HT-29 (cell line): Measurements from ENCODE around the gene FOXL1. TPM values are rescaled to one million over a fixed set of nuclear protein-coding genes. Genes with fewer than 3 reads are reported as not detected.
"Not testable (repeated sequence)": the region's sequence is repeated elsewhere in the genome, so short reads cannot be mapped to it uniquely, and the experiment has no call there.

ENCODE experiments used
- DNase-seq: peaks from one replicate; pipeline ENCODE4 v3.0.0-alpha.2; 2015; ENCODE audit warnings: low spot score
- total RNA-seq: library from RNA; depleted of rRNA; stranded (reverse); fragments of >200 nt; shearing (Covaris generic); gene quantifications from 2 replicates; pipeline ENCODE4 v1.2.3, GENCODE V29; 2014

The FOXL1 gene
- total RNA-seq, 1 experiment from 2014 or later, result 2.6 TPM

GRCh38 chr16:86580791-86581170 lies 2.4 kb downstream of the FOXL1 start:
- DNase-seq, result no peak

GRCh38 chr16:86581458-86581857 lies 3.1 kb downstream of the FOXL1 start:
- DNase-seq, result no peak

- no peak for DNase-seq
Measured at GRCh38 chr16:86584071-86584685, 5.8 kb downstream of the FOXL1 start.

- DNase-seq, result no peak
Measured at GRCh38 chr16:86584726-86585721, 6.7 kb downstream of the FOXL1 start.

GRCh38 chr16:86585821-86586611 lies 7.7 kb downstream of the FOXL1 start:
- DNase-seq, result no peak

- DNase-seq, result no peak
Measured at GRCh38 chr16:86587487-86587886, 9.1 kb downstream of the FOXL1 start.

- DNase-seq, result not testable (repeated sequence)
Measured at GRCh38 chr16:86587955-86588354, 9.6 kb downstream of the FOXL1 start.

GRCh38 chr16:86590501-86591144 lies 12.3 kb downstream of the FOXL1 start:
- DNase-seq, result no peak

GRCh38 chr16:86591270-86591669 lies 12.9 kb downstream of the FOXL1 start:
- no peak for DNase-seq

- no peak for DNase-seq
Measured at GRCh38 chr16:86593913-86594620, 15.7 kb downstream of the FOXL1 start.

GRCh38 chr16:86594721-86595120 lies 16.4 kb downstream of the FOXL1 start:
- no peak for DNase-seq

GRCh38 chr16:86595983-86596605 lies 17.7 kb downstream of the FOXL1 start:
- no peak for DNase-seq

- DNase-seq, result no peak
Measured at GRCh38 chr16:86597126-86597879, 19.0 kb downstream of the FOXL1 start.

GRCh38 chr16:86597880-86598606 lies 19.7 kb downstream of the FOXL1 start:
- DNase-seq, result no peak

- no peak for DNase-seq
Measured at GRCh38 chr16:86598607-86599565, 20.5 kb downstream of the FOXL1 start.

GRCh38 chr16:86601356-86601755 lies 23.0 kb downstream of the FOXL1 start:
- DNase-seq, result no peak

GRCh38 chr16:86602521-86602920 lies 24.2 kb downstream of the FOXL1 start:
- DNase-seq, result no peak
